Measurements from ENCODE around the gene RFX3. TPM values are rescaled to one million over a fixed set of nuclear protein-coding genes. Genes with fewer than 3 reads are reported as not detected.

RFX3 gene
- total RNA-seq, 2 experiments from 2014 or later, result 22.9 to 24.8 TPM

DNA sequence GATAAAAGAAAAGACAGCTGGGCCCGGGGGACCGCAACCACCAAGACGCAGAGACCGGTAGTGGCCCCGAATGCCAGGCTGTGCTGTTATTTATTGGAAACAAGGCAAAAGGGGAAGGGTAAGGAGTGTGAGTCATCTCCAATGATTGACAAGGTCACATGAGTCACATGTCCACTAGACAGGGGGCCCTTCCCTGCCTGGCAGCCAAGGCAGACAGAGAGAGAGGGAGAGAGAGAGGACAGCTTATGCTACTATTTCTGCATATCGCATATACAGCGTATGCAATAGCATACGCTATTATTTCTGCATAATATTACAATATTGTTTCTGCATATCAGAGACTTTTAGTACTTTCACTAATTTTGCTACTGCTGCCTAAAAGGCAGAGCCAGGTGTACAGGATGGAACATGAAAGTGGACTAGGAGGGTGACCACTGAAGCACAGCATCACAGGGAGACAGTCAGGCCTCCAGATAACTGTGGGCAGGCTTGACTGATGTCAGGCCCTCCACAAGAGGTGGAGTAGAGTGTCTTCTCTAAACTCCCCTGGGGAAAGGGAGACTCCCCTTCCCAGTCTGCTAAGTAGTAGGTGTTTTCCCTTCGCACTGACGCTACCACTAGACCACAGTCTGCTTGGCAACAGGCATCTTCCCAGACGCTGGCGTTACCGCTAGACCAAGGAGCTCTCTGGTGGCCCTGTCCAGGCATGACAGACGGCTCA lies 50.3 kb downstream of the RFX3 start:
- ChIA-PET CTCF (no interaction called here), POLR2A (interaction anchor here (6.7 kb wide), 1 partner anchor 50 kb away, joined by 115 read pairs; the partner anchor contains the start of gene RFX3)
- Histone ChIP-seq H3K27me3 (ENCODE audit: control insufficient read depth in 1 of 2, insufficient read depth in 2 of 2, low read length in 2 of 2) (no peaks in the 10 kb centered on the region), H3K36me3 (ENCODE audit: insufficient read depth, low read length) (no peaks in the 10 kb centered on the region), H3K27ac (ENCODE audit: low read depth in 1 of 2, low read length in 2 of 2) (no peak overlapping the region), H3K4me1 (ENCODE audit: insufficient read depth, low read length) (peaks cover 10% of the 10 kb centered on the region), H3K9me3 (ENCODE audit: control insufficient read depth in 1 of 2, insufficient read depth in 1 of 2, low read length in 2 of 2) (no peaks in the 10 kb centered on the region), H3K4me3 (ENCODE audit: low read length) (no peak overlapping the region)
- Mint-ChIP-seq H3K4me3 (peak overlapping the region; percentile 16), H3K9me3 (no peaks in the 10 kb centered on the region), H3K27me3 (no peaks in the 10 kb centered on the region), H3K4me1 (ENCODE audit: low read depth) (peaks cover 72% of the 10 kb centered on the region), H3K36me3 (ENCODE audit: low read depth) (peaks cover 17% of the 10 kb centered on the region), H3K27ac (peak overlapping the region; percentile 22)
- TF ChIP-seq, protein P1, sequence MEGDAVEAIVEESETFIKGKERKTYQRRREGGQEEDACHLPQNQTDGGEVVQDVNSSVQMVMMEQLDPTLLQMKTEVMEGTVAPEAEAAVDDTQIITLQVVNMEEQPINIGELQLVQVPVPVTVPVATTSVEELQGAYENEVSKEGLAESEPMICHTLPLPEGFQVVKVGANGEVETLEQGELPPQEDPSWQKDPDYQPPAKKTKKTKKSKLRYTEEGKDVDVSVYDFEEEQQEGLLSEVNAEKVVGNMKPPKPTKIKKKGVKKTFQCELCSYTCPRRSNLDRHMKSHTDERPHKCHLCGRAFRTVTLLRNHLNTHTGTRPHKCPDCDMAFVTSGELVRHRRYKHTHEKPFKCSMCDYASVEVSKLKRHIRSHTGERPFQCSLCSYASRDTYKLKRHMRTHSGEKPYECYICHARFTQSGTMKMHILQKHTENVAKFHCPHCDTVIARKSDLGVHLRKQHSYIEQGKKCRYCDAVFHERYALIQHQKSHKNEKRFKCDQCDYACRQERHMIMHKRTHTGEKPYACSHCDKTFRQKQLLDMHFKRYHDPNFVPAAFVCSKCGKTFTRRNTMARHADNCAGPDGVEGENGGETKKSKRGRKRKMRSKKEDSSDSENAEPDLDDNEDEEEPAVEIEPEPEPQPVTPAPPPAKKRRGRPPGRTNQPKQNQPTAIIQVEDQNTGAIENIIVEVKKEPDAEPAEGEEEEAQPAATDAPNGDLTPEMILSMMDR (IDR thresholded peaks at IDR 0.05), result no peak
- intact Hi-C loops (cut with DNase I, micrococcal nuclease), result no loop called here
- DNase-seq (peak in 3 of 14 experiments; percentile 5 to 62 (median 35)), ATAC-seq (ENCODE audit: poor library complexity) (no peak)

DNA sequence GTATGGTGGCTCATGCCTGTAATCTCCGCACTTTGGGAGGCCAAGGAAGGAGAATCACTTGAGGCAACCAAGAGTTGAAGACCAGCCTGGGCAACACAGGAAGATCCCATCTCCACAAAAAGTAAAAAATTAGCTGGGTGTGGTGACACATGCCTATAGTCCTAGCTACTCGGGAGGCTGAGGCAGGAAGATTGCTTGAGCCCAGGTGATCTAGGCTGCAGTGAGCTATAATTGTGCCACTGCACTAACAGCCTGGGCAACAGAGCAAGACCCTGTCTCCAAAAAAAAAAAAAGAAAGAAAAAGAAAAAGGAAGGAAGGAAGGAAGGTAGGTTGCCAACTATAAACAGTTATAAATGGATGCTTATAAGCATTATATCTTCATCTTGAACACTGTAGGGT lies 51.0 kb downstream of the RFX3 start:
- peaks cover 65% of the 10 kb centered on the region for H3K4me1 Mint-ChIP-seq (ENCODE audit: low read depth)
- no peak overlapping the region for H3K27ac Mint-ChIP-seq
- Histone ChIP-seq H3K9me3 (ENCODE audit: control insufficient read depth in 1 of 2, insufficient read depth in 1 of 2, low read length in 2 of 2) (no peaks in the 10 kb centered on the region), H3K36me3 (ENCODE audit: insufficient read depth, low read length) (no peaks in the 10 kb centered on the region), H3K4me1 (ENCODE audit: insufficient read depth, low read length) (peaks cover 10% of the 10 kb centered on the region), H3K4me3 (ENCODE audit: low read length) (no peak overlapping the region), H3K27ac (ENCODE audit: low read depth in 1 of 2, low read length in 2 of 2) (no peak overlapping the region), H3K27me3 (ENCODE audit: control insufficient read depth in 1 of 2, insufficient read depth in 2 of 2, low read length in 2 of 2) (no peaks in the 10 kb centered on the region)
- H3K4me3 Mint-ChIP-seq, result peak overlapping the region; percentile 0
- DNase-seq (no peak), ATAC-seq (ENCODE audit: poor library complexity) (no peak)
- ChIA-PET CTCF (no interaction called here), POLR2A (interaction anchor here (6.7 kb wide), 1 partner anchor 51 kb away, joined by 115 read pairs; the partner anchor contains the start of gene RFX3)
- no peaks in the 10 kb centered on the region for H3K27me3 Mint-ChIP-seq
- TF ChIP-seq, protein P1 (IDR thresholded peaks at IDR 0.05), result no peak
- no peaks in the 10 kb centered on the region for H3K9me3 Mint-ChIP-seq
- intact Hi-C loops (cut with DNase I, micrococcal nuclease), result no loop called here
- peaks cover 13% of the 10 kb centered on the region for H3K36me3 Mint-ChIP-seq (ENCODE audit: low read depth)

DNA sequence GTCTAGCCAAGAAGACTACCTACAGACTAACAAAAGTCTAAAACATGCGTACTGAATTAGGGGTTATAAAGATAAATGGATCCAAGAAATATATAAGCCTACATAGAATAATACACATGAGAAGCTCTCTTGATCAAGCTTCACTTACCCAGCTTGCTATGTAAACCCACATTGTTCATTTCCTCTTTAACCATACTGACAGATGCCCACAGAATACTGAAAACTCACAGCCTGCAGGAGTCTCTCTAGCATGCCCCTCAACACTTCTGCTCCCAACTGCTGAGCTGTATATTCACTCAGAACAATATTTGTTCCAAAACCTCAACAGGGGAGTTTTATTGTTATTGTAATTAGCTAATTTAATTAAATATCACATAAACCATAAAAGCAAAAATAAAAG lies 52.4 kb downstream of the RFX3 start:
- ATAC-seq (ENCODE audit: poor library complexity) (peak; percentile 24), DNase-seq (no peak)
- Mint-ChIP-seq H3K4me1 (ENCODE audit: low read depth) (peaks cover 51% of the 10 kb centered on the region), H3K27me3 (no peaks in the 10 kb centered on the region), H3K36me3 (ENCODE audit: low read depth) (peaks cover 9% of the 10 kb centered on the region), H3K9me3 (no peaks in the 10 kb centered on the region), H3K27ac (no peak overlapping the region), H3K4me3 (no peak overlapping the region)
- no peak overlapping the region for H3K27ac ChIP-seq (ENCODE audit: low read depth in 1 of 2, low read length in 2 of 2)
- no peaks in the 10 kb centered on the region for H3K36me3 ChIP-seq (ENCODE audit: insufficient read depth, low read length)
- peaks cover 1% of the 10 kb centered on the region for H3K4me1 ChIP-seq (ENCODE audit: insufficient read depth, low read length)
- no peak overlapping the region for H3K4me3 ChIP-seq (ENCODE audit: low read length)
- CTCF ChIA-PET, result interaction anchor here (0.7 kb wide), 1 partner anchor 11 kb away, joined by 3 read pairs; no protein-coding TSS in a partner anchor
- no peaks in the 10 kb centered on the region for H3K27me3 ChIP-seq (ENCODE audit: control insufficient read depth in 1 of 2, insufficient read depth in 2 of 2, low read length in 2 of 2)
- H3K9me3 ChIP-seq (ENCODE audit: control insufficient read depth in 1 of 2, insufficient read depth in 1 of 2, low read length in 2 of 2), result no peaks in the 10 kb centered on the region
- POLR2A ChIA-PET, result interaction anchor here (2.9 kb wide), 1 partner anchor 53 kb away, joined by 17 read pairs; the partner anchor contains the start of gene RFX3
- TF ChIP-seq, protein P1 (IDR thresholded peaks at IDR 0.05), result no peak
- intact Hi-C loops (cut with DNase I, micrococcal nuclease), result no loop called here
